ENCODE data around the gene ADCY1. TPM values are rescaled to one million over a fixed set of nuclear protein-coding genes. Genes with fewer than 3 reads are reported as not detected.
A peak's percentile ranks its signal among the peaks of the same experiment; 100 is the strongest.

The ADCY1 gene
- total RNA-seq, 1 donor from 2014 or later, result 13.6 TPM

DNA sequence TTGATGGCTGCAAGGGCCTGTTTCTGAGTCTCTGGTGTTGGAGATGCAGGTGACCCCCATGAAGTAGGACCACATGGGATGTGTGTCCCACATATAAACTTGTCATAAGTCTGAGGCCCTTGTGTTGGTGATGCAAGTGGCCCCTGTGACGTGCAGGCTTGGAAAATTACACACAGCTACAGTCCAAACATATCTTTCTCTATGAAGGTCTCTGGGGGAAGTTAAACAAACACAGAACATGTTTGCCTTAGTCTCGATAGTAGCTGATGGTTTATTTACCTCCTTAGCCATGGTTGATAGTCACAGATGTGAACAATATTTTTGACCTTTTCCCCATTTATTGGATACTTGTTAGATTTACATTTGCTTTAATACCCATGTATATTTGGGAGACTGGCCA, 64.7 kb downstream of the ADCY1 start:
- Mint-ChIP-seq H3K9me3 (ENCODE audit: low read depth) (no peaks in the 10 kb centered on the region), H3K4me1 (ENCODE audit: low read depth) (peaks cover 9% of the 10 kb centered on the region), H3K4me3 (ENCODE audit: low read depth) (no peak overlapping the region), H3K27ac (peak overlapping the region; percentile 22), H3K27me3 (no peaks in the 10 kb centered on the region), H3K36me3 (ENCODE audit: insufficient read depth) (no peaks in the 10 kb centered on the region)
- DNase-seq (ENCODE audit: low spot score, unreplicated experiment), result no peak
- TF ChIP-seq, protein P1, sequence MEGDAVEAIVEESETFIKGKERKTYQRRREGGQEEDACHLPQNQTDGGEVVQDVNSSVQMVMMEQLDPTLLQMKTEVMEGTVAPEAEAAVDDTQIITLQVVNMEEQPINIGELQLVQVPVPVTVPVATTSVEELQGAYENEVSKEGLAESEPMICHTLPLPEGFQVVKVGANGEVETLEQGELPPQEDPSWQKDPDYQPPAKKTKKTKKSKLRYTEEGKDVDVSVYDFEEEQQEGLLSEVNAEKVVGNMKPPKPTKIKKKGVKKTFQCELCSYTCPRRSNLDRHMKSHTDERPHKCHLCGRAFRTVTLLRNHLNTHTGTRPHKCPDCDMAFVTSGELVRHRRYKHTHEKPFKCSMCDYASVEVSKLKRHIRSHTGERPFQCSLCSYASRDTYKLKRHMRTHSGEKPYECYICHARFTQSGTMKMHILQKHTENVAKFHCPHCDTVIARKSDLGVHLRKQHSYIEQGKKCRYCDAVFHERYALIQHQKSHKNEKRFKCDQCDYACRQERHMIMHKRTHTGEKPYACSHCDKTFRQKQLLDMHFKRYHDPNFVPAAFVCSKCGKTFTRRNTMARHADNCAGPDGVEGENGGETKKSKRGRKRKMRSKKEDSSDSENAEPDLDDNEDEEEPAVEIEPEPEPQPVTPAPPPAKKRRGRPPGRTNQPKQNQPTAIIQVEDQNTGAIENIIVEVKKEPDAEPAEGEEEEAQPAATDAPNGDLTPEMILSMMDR (IDR thresholded peaks at IDR 0.05; ENCODE audit: unreplicated experiment), result no peak

DNA sequence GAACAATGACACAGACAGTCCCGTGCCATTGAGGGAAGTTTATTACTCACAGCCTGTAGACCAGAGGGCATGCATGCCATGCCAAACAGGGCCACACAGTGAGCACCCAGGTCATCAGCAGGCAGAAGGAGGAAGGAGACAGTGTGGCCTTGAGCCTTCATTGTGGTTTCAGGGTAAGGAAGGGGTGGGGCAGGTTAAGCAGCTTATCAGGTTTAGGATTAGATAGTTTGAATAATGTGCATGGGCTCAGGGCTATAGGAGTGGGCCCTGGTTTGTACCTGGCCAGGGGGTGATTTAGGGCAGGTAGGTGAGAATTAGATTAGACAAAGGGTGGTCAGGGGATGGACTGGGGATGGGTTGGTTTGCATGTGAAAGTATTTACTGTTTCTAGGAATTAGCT, 67.9 kb downstream of the ADCY1 start:
- H3K4me3 Mint-ChIP-seq (ENCODE audit: low read depth), result no peak overlapping the region
- H3K9me3 Mint-ChIP-seq (ENCODE audit: low read depth), result no peaks in the 10 kb centered on the region
- no peaks in the 10 kb centered on the region for H3K36me3 Mint-ChIP-seq (ENCODE audit: insufficient read depth)
- no peak for DNase-seq (ENCODE audit: low spot score, unreplicated experiment)
- H3K27me3 Mint-ChIP-seq, result no peaks in the 10 kb centered on the region
- H3K27ac Mint-ChIP-seq, result no peak overlapping the region
- H3K4me1 Mint-ChIP-seq (ENCODE audit: low read depth), result peaks cover 9% of the 10 kb centered on the region
- TF ChIP-seq, protein P1 (IDR thresholded peaks at IDR 0.05; ENCODE audit: unreplicated experiment), result no peak

DNA sequence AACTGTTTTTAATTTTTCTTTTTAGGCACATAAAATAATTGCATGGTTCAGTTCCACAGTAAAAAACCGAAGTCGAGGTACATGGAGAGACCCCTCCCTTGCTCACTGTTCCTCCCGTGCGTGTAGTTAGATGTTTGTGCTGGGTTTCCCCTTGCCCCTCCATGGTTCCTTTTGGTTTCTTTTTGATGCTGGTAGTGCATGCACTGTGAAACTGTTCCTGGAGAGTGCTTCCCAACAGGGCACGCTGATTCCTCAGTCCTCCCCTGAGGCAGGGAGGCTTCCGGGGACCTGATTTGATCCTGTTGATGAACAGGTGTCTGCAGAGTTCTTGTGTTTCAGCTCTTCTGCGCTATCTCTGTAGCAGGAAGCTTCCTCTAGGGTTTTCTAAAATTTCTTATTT, 69.5 kb downstream of the ADCY1 start:
- no peak overlapping the region for H3K4me3 Mint-ChIP-seq (ENCODE audit: low read depth)
- no peaks in the 10 kb centered on the region for H3K9me3 Mint-ChIP-seq (ENCODE audit: low read depth)

DNA sequence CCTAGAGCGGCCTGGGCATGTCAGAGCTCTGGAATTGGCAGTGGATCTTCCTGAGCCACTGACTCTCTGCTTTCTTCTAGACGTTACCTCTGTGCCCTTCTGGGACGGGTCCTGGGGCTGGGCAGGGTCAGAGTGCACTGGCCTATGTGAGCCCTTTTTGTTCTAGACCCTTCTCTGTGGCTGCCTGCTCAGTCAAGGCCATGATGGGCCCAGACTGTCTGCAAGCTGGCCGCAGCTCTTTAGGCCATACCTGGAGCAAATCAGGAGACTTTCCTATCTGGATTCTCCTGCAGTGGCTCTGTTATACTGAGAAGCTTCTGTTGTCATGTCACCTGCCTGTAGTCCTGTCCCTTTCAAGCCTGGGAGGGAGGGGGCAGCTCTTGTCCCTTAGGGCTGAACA, 70.1 kb downstream of the ADCY1 start:
- no peak overlapping the region for H3K27ac Mint-ChIP-seq
- no peak for DNase-seq (ENCODE audit: low spot score, unreplicated experiment)
- TF ChIP-seq, protein P1 (IDR thresholded peaks at IDR 0.05; ENCODE audit: unreplicated experiment), result no peak
- peaks cover 3% of the 10 kb centered on the region for H3K4me1 Mint-ChIP-seq (ENCODE audit: low read depth)
- no peaks in the 10 kb centered on the region for H3K9me3 Mint-ChIP-seq (ENCODE audit: low read depth)
- no peaks in the 10 kb centered on the region for H3K36me3 Mint-ChIP-seq (ENCODE audit: insufficient read depth)
- H3K4me3 Mint-ChIP-seq (ENCODE audit: low read depth), result no peak overlapping the region
- no peaks in the 10 kb centered on the region for H3K27me3 Mint-ChIP-seq

More for the DNA sequence above, 69.5 kb downstream of the ADCY1 start:
- H3K27ac Mint-ChIP-seq, result no peak overlapping the region
- TF ChIP-seq, protein P1 (IDR thresholded peaks at IDR 0.05; ENCODE audit: unreplicated experiment), result no peak
- peaks cover 9% of the 10 kb centered on the region for H3K4me1 Mint-ChIP-seq (ENCODE audit: low read depth)
- H3K27me3 Mint-ChIP-seq, result no peaks in the 10 kb centered on the region
- no peaks in the 10 kb centered on the region for H3K36me3 Mint-ChIP-seq (ENCODE audit: insufficient read depth)
- DNase-seq (ENCODE audit: low spot score, unreplicated experiment), result no peak

DNA sequence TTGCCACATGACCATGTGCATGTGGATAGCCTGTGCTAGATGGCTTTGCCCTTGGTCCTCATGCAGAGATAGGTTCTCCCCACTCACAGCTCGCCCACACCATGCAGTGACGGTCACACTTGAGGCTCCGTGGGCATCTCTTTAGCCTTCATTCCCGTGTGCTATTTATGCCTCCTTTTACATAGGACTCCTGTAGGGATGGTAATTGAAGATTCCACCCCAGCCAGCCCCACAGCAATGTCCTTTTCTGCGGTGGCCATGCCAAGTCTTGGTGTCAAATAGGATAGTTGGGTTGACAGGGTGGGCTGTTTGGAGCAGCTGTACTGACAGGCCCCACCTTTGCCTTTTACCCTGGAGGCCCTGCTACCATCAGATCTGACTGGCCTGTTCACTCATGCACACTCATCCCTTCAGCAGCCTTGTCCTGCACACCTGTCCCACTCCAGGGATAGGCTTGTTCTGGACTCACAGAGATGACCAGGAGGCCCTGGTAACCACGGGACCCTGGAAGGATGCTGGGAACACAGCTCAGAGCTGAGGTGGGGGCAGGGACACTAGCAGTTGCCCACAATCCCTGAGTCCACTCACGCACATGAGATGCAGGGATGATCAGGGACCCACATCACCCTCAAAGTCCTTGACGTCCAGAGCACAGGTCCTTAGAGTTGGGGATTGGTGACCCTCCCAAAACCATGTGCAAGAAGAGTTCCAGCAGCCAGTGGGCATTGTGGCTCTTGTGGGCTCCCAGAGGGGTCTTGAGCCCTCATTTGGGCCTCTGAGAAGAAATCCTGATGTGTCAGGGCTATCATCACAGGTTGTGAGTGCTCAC, 71.2 kb downstream of the ADCY1 start:
- Mint-ChIP-seq H3K9me3 (ENCODE audit: low read depth) (no peaks in the 10 kb centered on the region), H3K4me1 (ENCODE audit: low read depth) (peaks cover 1% of the 10 kb centered on the region), H3K27me3 (no peaks in the 10 kb centered on the region), H3K36me3 (ENCODE audit: insufficient read depth) (no peaks in the 10 kb centered on the region), H3K27ac (no peak overlapping the region), H3K4me3 (ENCODE audit: low read depth) (no peak overlapping the region)
- TF ChIP-seq, protein P1 (IDR thresholded peaks at IDR 0.05; ENCODE audit: unreplicated experiment), result no peak
- DNase-seq (ENCODE audit: low spot score, unreplicated experiment), result peak; percentile 0

Measured in progenitor cell of endocrine pancreas (in vitro differentiated cells).